GM18505 (cell line): ENCODE results near the gene ZNF35.

Source experiments
- ATAC-seq: cut with Tn5 transposase; IDR thresholded peaks from one replicate; pipeline ENCODE4 v1.9.1; 2021; ENCODE audit not compliant: unreplicated experiment
- POLR2A ChIP-seq: IDR thresholded peaks from 4 replicates; pipeline ENCODE4 v1.6.1; 2011; ENCODE audit warnings: borderline replicate concordance; ENCODE audit not compliant: insufficient read depth, insufficient read length; ENCODE audit errors: extremely low read depth

ZNF35 gene

GRCh38 chr3:44648564-44649229 is at the start of gene ZNF35:
TSS of gene ZNF35 (plus strand) at chr3:44648732. CDS start at chr3:44651068, 2,336 bp downstream.
- peak; percentile 94 for ATAC-seq
- TF ChIP-seq POLR2A = peak; percentile 76

- no peak for ATAC-seq
- no peak for TF ChIP-seq POLR2A
Measured at GRCh38 chr3:44601749-44602148, 46.8 kb upstream of the ZNF35 start.

GRCh38 chr3:44612678-44613077 is 35.9 kb upstream of the ZNF35 start:
- TF ChIP-seq POLR2A = no peak
- no peak for ATAC-seq

- ATAC-seq = peak; percentile 90
- TF ChIP-seq POLR2A = peak; percentile 74
Measured at GRCh38 chr3:44624749-44625480, 23.6 kb upstream of the ZNF35 start, which contains the start of gene ZNF197. TSS of gene ZNF197 (plus strand) at chr3:44625036. CDS start at chr3:44629155, 4,119 bp downstream.

- no peak for ATAC-seq
- TF ChIP-seq POLR2A = no peak
Measured at GRCh38 chr3:44628716-44629115, 19.8 kb upstream of the ZNF35 start.

GRCh38 chr3:44632193-44632592 is 16.3 kb upstream of the ZNF35 start:
- ATAC-seq = no peak

GRCh38 chr3:44642337-44642736 is 6.2 kb upstream of the ZNF35 start:
- no peak for TF ChIP-seq POLR2A
- no peak for ATAC-seq

More at GRCh38 chr3:44632193-44632592, 16.3 kb upstream of the ZNF35 start:
- TF ChIP-seq POLR2A = no peak

GRCh38 chr3:44643024-44643423 is 5.5 kb upstream of the ZNF35 start:
- no peak for ATAC-seq
- TF ChIP-seq POLR2A = no peak

GRCh38 chr3:44647771-44648170 is 761 bp upstream of the ZNF35 start:
- ATAC-seq = no peak
- TF ChIP-seq POLR2A = no peak

GRCh38 chr3:44649709-44650108 is 1.2 kb downstream of the ZNF35 start:
- no peak for ATAC-seq
- TF ChIP-seq POLR2A = no peak

- ATAC-seq = no peak
Measured at GRCh38 chr3:44654039-44654438, 5.5 kb downstream of the ZNF35 start.

GRCh38 chr3:44659015-44659414 is 10.5 kb downstream of the ZNF35 start:
- no peak for TF ChIP-seq POLR2A
- ATAC-seq = no peak

More at GRCh38 chr3:44654039-44654438, 5.5 kb downstream of the ZNF35 start:
- TF ChIP-seq POLR2A = no peak

- ATAC-seq = no peak
- no peak for TF ChIP-seq POLR2A
Measured at GRCh38 chr3:44659434-44659833, 10.9 kb downstream of the ZNF35 start.

- ATAC-seq = no peak
- TF ChIP-seq POLR2A = no peak
Measured at GRCh38 chr3:44661189-44661588, 12.7 kb downstream of the ZNF35 start.
